Retina (tissue), 1 donor: ENCODE data around the gene SLC27A4.

ENCODE experiments used
- DNase-seq: peaks from one replicate; pipeline ENCODE4 v3.0.0-alpha.2; 2016

SLC27A4 gene

DNA sequence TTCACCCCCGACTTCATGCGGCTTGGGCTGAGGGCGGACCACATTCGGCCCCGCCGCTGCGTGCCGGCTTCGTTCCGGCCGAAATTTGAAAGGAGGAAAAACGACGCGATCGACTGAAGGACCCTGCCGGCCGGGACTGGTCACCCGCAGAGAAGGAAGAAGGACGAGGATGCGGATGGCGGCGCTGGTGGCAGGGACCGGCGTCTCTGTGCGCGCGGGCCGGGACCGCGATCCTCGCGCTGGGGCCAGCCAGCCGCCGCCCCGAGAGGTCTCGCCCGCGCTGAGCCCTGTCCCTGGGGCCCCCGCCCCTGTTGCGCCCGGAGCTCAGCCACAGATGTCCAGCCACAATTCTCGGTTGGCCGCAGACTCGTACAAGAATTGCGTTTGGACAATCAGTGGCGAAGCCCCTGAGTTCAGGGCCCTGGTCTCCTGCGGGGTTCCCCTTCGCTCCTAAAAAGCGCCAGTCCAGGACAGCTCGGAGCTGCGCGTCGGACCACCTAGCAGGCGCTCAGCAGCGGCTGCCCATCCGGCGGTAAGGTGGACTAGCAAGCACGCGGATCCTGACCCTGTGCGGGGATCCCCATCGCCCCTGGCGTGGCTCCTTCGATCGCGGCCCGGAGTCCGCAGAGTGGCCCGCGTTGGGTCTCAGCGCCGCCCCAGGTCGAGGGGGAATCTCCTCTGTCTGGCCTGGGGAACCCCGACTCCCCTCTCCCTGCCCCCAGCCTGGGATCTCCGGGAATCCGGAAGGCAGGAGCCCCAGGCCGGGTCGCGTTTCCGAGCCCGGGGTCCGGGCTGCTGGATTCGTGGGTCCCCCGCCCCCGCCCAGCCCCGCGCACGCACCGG lies 52.2 kb downstream of the SLC27A4 start:
- peak; percentile 71 for DNase-seq

DNA sequence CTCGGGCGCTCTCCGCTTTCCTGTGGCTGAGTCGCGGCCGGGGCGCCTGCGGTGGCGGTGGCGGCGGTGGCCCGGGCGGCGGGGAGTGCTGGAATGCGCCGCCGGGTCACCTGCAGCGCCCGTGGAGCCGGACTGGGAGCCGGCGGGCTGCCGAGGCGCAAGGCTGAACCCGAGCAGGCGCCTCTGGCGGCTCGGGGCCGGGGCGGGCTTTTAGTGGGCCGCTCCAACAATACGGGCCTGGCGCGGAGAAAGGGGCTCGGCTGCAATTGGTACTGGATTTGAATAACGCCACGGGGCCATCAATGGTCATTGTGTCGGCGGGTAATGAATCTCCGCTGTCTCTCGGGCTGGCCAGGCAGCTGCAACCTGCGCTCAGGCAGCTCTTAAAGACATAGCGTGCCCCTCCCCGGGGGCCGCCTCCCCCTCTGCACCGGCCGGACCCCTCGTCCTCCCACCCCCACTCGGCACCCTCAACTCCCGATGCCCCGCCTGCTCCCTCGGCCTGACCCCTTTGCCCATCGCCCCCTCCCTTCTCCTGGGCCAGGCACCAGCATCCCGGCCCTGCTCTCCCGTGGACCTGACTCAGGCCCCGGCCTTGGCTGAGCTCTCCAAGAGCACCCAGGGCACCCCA lies 52.9 kb downstream of the SLC27A4 start:
- peak; percentile 59 for DNase-seq

DNA sequence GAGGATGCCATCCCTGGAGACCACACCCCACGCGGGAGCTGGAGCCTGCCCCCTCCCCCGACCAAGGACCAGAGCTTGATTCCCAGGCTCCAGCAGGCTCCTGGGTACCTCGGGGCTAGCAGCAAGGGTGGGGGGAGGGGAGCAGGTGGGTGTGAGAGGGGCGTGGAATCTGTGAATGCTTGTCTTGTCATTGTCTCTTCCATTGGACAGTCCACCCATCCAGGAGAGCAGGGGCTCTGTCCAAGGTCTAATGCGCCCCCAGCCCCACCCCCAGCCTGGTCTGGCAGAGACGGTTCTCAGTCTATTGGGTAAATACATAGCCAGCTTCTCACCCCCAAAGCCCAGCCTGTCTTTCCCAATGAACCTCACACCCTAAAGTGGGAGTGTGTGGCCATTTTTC lies 53.6 kb downstream of the SLC27A4 start:
- DNase-seq: no peak

DNA sequence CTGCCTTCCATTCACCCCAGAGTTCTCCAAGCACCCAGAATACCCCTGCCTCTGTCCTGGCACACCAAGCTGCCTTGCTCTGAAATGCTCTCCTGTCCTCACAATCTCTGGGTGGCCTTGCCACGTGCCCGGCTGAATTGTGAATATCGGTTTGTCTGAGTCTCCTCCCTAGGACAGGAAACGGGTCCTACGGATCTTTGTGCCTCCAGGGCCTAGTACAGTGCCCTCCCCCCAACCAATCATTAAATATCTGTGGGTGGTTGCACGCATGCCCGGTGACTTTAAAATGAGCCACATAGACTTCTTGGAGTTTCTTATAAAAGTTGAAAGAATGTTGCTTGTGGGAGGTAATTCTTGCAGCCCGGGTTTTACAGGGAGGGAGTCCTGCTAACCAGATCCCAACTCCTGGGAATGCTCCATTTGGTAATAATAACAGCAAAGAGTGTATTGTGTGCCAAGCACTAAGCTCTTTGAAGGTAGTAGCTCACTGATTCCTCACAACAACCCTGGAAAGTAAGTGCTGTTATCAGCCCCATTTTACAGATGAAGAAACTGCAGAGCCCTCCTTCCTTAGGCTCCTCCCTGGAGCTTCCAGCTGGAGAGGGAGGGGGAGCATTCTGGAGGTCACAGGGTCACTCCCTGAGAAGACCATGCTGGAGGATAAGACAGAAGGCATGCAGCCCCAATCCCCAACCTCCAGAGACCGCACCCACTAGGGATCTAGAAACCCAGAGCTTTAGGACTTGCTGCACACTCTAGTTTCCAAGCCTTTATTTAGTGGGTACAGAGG lies 54.2 kb downstream of the SLC27A4 start:
- DNase-seq: no peak

DNA sequence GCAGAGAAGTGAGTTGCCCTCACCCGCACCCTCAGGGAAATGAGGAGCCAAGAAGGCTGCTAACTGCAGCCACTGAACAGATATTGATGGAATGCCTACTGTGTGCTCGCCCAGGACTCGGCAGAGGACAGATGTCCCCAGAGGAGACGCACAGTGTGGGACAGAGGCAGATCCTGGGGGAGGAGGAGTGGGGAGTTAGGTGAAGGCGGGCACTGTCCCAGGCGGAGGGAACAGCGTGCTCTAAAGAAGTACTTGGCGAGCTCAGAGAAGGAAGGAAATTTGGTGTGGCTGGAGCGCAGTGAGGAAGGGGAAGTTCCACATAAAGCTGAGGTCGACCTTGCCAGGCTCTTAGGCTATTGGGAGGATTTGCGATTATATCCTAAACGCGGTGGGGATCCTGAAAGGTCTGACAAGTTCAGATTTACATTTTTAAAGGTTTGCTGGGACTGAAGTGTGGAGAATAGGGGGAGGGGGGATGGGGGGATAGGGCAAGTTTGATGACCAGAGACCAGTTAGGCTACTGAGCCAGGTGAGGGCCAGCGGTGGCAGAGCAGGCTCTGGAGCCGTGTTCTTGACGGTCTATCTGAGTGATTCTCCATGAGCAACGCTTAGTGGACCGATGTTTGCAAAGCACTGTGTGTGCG lies 56.8 kb downstream of the SLC27A4 start:
- DNase-seq: no peak

DNA sequence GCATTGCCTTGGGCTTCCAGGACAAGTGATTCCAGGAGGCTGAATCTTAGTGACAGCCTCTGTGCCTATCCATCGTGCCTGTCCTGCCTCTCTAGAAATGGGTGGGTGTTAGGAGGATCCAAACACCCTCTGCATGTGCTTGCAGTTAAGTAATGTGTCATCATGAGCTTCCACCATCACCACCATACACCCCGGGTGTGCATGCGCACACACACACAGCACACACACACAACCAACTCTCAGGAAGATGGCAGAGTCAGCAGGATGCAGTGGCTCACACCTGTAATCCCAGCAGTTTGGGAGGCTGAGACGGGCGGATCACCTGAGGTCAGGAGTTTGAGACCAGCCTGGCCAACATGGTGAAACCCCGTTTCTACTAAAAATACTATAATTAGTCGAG lies 57.5 kb downstream of the SLC27A4 start:
- no peak for DNase-seq

DNA sequence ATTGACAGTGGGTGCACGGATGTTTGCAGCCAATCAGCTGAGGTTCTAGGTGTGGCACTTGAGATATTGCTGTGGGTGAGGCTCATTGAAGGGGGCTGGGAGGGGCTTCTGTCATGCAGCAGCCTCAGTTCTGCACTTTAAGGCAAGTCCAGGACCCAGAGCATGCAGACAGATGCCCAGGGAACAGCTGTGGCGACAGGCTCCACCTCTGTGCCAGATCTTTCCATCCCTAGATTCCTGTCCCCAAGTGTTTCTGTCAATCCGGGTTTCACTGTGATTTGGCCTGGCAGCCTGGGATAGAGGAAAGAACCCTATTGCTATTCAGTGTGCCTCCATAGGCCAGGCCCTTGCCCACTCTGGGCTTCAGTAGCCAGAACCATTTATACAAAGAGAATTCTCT lies 59.5 kb downstream of the SLC27A4 start:
- no peak for DNase-seq

DNA sequence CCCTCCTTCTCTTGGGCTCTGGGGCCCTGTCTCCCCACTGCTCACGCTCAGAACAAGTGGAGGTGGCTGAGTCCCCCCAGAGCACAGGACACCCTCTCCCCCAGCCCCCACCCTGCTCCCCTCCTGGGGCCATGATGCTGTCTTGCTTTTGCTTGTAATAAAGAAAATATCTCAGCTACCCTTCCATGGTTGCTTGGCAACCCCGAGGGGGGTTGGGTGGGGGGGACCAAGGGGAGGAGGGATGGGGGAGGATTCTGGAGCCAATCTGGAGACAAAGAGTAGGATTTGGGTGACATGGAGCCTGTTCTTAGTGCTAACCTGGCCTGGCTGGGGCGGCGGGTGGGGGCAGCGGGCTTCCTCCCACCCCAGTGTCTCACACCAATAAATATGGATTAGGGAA lies 64.2 kb downstream of the SLC27A4 start:
- no peak for DNase-seq

DNA sequence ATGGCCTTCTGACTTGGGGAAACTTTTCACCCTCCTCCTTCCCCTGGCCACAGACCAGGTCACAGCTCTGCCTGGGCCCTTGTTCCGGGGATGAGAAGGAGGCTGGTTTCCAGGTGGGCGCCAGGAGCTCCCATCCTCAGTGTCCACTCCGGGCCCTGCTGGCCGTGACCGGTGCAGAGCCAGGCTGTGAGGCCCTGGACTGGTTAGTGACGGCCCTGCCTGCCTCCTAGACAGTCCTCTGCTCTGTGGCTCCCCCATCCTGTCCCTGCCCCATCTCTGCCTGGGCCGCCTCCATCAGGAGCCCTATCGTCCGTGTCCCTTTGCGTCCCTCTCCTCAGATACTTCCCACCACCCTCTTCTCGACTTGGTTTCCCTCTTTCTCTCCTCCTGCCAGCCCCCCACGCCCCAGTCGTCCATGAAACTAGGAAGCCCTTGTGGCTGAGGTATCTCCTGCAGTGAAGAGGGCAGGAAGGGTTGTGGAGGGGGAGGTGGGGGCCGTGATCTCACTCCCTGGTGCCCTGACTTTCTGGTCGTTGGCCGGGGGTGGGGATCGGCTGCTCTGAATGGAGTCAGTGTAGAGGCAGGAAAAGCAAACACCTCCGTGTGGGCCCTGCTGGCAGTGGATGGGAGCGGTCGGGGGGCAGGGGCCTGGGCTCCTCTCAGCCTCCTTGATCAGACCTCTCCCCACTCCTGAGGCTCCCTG lies 64.9 kb downstream of the SLC27A4 start:
- no peak for DNase-seq

DNA sequence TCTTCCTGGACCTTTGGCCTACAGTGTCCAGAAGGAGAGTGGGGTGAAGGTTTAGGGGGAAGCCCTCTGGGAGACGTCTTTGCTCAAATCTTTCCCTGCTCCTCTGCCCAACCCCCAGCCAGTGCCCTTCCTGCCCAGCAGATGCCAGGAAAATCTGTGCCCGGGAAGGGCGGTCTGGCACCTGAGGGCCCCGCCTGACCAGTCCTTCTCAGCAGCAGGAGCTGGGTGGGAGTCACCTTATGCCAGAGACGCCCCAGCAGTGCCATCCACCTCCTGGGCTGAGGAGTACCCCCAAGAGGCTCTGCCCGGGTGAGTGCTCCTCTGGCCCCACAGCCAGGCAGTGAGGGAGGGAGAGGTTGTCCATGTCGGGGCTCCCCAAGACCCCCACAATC lies 65.4 kb downstream of the SLC27A4 start:
- DNase-seq: no peak

DNA sequence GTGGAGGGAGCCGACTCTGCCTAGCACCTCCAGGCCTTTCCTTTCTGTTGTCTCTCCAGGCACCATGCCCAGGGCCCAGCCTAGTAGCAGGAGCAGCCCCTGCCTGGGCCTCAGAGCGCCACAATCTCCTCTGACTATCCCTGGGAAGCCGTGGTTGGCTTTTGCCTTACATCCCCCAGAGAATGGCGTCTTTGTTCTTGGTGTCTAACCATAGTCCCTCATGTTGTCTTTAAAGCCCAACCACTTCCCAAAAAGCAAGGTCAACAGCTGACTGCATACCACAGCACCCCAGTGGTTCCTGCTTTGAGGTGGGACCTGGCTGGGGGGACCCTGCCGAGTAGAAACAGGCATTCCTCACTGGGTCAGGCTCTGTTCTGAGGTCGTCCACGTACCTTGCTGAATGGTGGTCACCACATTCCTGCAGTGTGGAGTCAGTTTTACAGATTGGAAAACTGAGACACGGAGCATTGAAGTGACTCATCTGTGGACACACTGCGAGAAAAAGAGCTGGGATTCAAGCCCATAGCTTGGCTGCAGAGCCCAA lies 66.6 kb downstream of the SLC27A4 start:
- DNase-seq: no peak

DNA sequence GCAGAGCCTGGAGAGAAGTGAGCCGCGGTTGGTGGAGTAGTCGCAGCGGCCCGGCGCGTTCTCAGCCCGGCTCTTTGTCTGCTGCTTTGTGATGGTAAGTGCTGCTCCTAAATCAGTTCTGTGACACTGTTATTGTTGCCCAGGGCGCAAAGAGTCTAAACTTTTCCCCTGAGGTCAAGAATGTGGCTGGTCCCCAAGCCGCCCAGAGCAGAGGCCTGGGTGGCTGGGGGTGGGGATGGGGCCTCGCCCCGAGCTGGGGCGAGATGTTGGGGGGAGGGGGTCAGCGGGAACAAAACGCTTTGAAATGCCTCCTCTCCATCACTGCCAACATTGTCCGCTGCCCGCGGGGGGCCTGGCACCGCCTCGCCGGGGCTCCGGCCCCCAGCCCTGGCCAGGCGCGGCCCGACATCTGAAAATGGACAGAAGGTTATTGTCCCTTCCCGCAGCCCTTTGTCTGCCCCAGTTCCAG lies 68.7 kb downstream of the SLC27A4 start:
- peak; percentile 31 for DNase-seq

DNA sequence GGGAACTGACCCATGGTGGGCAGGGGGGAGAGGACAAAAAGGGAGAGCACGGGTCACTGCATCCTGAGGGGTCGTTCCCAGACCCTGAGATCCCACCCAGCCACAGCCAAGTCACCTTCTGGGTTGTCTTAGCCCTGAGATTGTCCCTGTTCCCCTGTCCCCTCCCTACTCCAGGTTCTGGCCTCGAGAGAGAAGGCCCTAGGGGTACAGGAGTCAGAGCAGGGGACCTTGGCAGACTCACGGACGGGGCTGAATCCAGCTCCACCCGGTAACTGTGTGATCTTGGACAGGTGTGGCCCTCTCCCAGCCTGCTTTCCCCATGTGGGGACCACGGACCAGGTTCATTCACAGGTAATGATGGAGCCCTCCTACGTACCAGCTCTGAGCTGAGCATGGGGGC lies 69.1 kb downstream of the SLC27A4 start:
- DNase-seq: peak; percentile 27

DNA sequence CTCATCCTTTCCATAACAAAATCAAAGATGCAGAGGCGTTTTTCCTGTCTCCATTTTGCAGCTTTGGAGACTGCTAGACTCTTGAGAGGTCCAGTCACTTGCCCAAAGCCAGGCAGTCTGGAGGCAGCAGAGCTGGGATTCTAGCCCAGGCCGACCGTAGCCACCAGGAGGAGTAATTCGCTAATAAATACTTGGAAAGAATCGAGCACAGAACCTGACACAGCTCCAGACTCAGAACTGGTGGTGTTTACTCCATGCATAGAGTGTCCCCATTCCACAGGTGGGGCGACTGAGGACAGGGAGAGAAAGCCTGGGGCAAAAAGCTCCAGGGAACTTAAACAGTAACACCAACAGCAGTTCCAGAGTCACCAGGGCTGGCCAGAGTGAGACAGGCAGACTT lies 69.7 kb downstream of the SLC27A4 start:
- no peak for DNase-seq
